H9 (cell line): ENCODE results near the gene ZNF469. TPM values are rescaled to one million over a fixed set of nuclear protein-coding genes. Genes with fewer than 3 reads are reported as not detected.

Source experiments
- DNase-seq: peaks from one replicate; pipeline ENCODE4 v3.0.0-alpha.2; 2017
- H2AFZ ChIP-seq: one replicate; pipeline ENCODE4 v1.6.1; 2013; ENCODE audit warnings: mild to moderate bottlenecking, low read length, control low read depth, moderate library complexity
- H2AK5ac ChIP-seq: 2 replicates; pipeline ENCODE4 v1.6.1; 2013; ENCODE audit warnings: low read length, control low read depth, mixed read lengths; ENCODE audit not compliant: insufficient read length
- H2BK120ac ChIP-seq: one replicate; pipeline ENCODE4 v1.6.1; 2013; ENCODE audit warnings: low read depth, mild to moderate bottlenecking, low read length, control low read depth, inconsistent platforms; ENCODE audit not compliant: poor library complexity, severe bottlenecking
- H2BK12ac ChIP-seq: 2 replicates; pipeline ENCODE4 v1.6.1; 2013; ENCODE audit warnings: low read length, control low read depth, mixed read lengths, low read depth; ENCODE audit not compliant: insufficient read length
- H2BK15ac ChIP-seq: 2 replicates; pipeline ENCODE4 v1.6.1; 2013; ENCODE audit warnings: low read depth, low read length, control low read depth
- H2BK20ac ChIP-seq: one replicate; pipeline ENCODE4 v1.6.1; 2013; ENCODE audit warnings: low read depth, mild to moderate bottlenecking, low read length, control low read depth, inconsistent platforms; ENCODE audit not compliant: poor library complexity, severe bottlenecking
- H2BK5ac ChIP-seq: 2 replicates; pipeline ENCODE4 v1.6.1; 2013; ENCODE audit warnings: low read length, control low read depth, mixed read lengths; ENCODE audit not compliant: insufficient read length
- H3K14ac ChIP-seq: 2 replicates; pipeline ENCODE4 v1.6.1; 2013; ENCODE audit warnings: low read length, control low read depth; ENCODE audit not compliant: insufficient read depth
- H3K18ac ChIP-seq: 2 replicates; pipeline ENCODE4 v1.6.1; 2013; ENCODE audit warnings: low read depth, mild to moderate bottlenecking, mixed read lengths, low read length, control low read depth; ENCODE audit not compliant: insufficient read length
- H3K23ac ChIP-seq: 2 replicates; pipeline ENCODE4 v1.6.1; 2013; ENCODE audit warnings: low read length, control low read depth, mixed read lengths, low read depth; ENCODE audit not compliant: insufficient read length
- H3K23me2 ChIP-seq: 2 replicates; pipeline ENCODE4 v1.6.1; 2013; ENCODE audit warnings: low read depth, mild to moderate bottlenecking, mixed read lengths, low read length, control low read depth; ENCODE audit not compliant: insufficient read length, poor library complexity, severe bottlenecking
- H3K27ac ChIP-seq: 2 replicates; pipeline ENCODE4 v1.5.1; 2013; ENCODE audit warnings: low read length, control low read depth, mixed read lengths, low read depth; ENCODE audit not compliant: insufficient read length
- H3K27me3 ChIP-seq: 2 replicates; pipeline ENCODE4 v1.6.1; 2013; ENCODE audit warnings: low read length, control low read depth, inconsistent platforms; ENCODE audit not compliant: insufficient read depth
- H3K4ac ChIP-seq: 2 replicates; pipeline ENCODE4 v1.6.1; 2013; ENCODE audit warnings: low read depth, mild to moderate bottlenecking, control low read depth, inconsistent platforms, low read length, moderate library complexity
- H3K4me1 ChIP-seq: 2 replicates; pipeline ENCODE4 v1.6.1; 2013; ENCODE audit warnings: low read length, control low read depth, inconsistent platforms; ENCODE audit not compliant: insufficient read depth
- H3K4me2 ChIP-seq: 2 replicates; pipeline ENCODE4 v1.6.1; 2013; ENCODE audit warnings: low read length, control low read depth, mixed read lengths; ENCODE audit not compliant: insufficient read length, insufficient read depth
- H3K56ac ChIP-seq: 2 replicates; pipeline ENCODE4 v1.6.1; 2013; ENCODE audit warnings: low read depth, mild to moderate bottlenecking, mixed read lengths, low read length, control low read depth; ENCODE audit not compliant: insufficient read length
- H3K79me1 ChIP-seq: 2 replicates; pipeline ENCODE4 v1.6.1; 2013; ENCODE audit warnings: low read depth, mild to moderate bottlenecking, moderate library complexity, low read length, control low read depth, inconsistent platforms; ENCODE audit not compliant: insufficient read depth, poor library complexity, severe bottlenecking
- H3K79me2 ChIP-seq: 2 replicates; pipeline ENCODE4 v1.6.1; 2013; ENCODE audit warnings: low read length, control low read depth, inconsistent platforms; ENCODE audit not compliant: insufficient read depth
- H3K9ac ChIP-seq: 2 replicates; pipeline ENCODE4 v1.6.1; 2013; ENCODE audit warnings: low read length, control low read depth, mixed read lengths; ENCODE audit not compliant: insufficient read length; ENCODE audit errors: extremely low read depth
- H3K9me3 ChIP-seq: one replicate; pipeline ENCODE4 v1.6.1; 2013; ENCODE audit warnings: low read depth, low read length, inconsistent platforms; ENCODE audit not compliant: control insufficient read depth
- H3T11ph ChIP-seq: one replicate; pipeline ENCODE4 v1.6.1; 2013; ENCODE audit warnings: mild to moderate bottlenecking, low read length, control low read depth, inconsistent platforms
- H4K20me1 ChIP-seq: one replicate; pipeline ENCODE4 v1.6.1; 2013; ENCODE audit not compliant: control insufficient read depth, insufficient read length, insufficient read depth
- H4K5ac ChIP-seq: 2 replicates; pipeline ENCODE4 v1.6.1; 2013; ENCODE audit warnings: low read depth, mild to moderate bottlenecking, mixed read lengths, low read length, control low read depth; ENCODE audit not compliant: insufficient read length
- H4K8ac ChIP-seq: replicated peaks from 2 replicates; pipeline ENCODE4 v1.6.1; 2013; ENCODE audit warnings: low read length, control low read depth, mixed read lengths, low read depth; ENCODE audit not compliant: insufficient read length
- H4K91ac ChIP-seq: 2 replicates; pipeline ENCODE4 v1.6.1; 2013; ENCODE audit warnings: low read depth, mild to moderate bottlenecking, moderate library complexity, mixed read lengths, low read length, control low read depth; ENCODE audit not compliant: insufficient read length
- H3K27ac Mint-ChIP-seq, 3 experiments: 2 replicates in 2 of 3; 3 replicates in 1 of 3; pipeline ENCODE4 v1.8.0; 2020 to 2021; ENCODE audit warnings: mixed read lengths in 3 of 3, mild to moderate bottlenecking in 1 of 3, moderate library complexity in 1 of 3
- H3K27me3 Mint-ChIP-seq: 2 replicates; pipeline ENCODE4 v1.8.0; 2021; ENCODE audit warnings: low read depth, mild to moderate bottlenecking, moderate library complexity, mixed read lengths
- H3K36me3 Mint-ChIP-seq, 3 experiments: 2 replicates in 2 of 3; 3 replicates in 1 of 3; pipeline ENCODE4 v1.8.0; 2020 to 2021; ENCODE audit warnings: low read depth in 3 of 3, mixed read lengths in 3 of 3; ENCODE audit not compliant: insufficient read depth in 1 of 3
- H3K4me1 Mint-ChIP-seq, 2 experiments: 2 replicates each; pipeline ENCODE4 v1.8.0; 2020; ENCODE audit warnings: mixed read lengths in 2 of 2
- H3K4me3 Mint-ChIP-seq, 2 experiments: 2 replicates in 1 of 2; 3 replicates in 1 of 2; pipeline ENCODE4 v1.8.0; 2020 to 2021; ENCODE audit warnings: mild to moderate bottlenecking in 2 of 2, mixed read lengths in 2 of 2, moderate library complexity in 1 of 2
- H3K9me3 Mint-ChIP-seq, 2 experiments: 2 replicates in 1 of 2; 3 replicates in 1 of 2; pipeline ENCODE4 v1.8.0; 2020; ENCODE audit warnings: mild to moderate bottlenecking in 2 of 2, mixed read lengths in 2 of 2, moderate library complexity in 1 of 2
- CTCF ChIP-seq: fragments of 200-600 bp; sonication (generic); conservative IDR thresholded peaks from 3 replicates; pipeline ENCODE4 v1.8.0; 2021; ENCODE audit warnings: antibody characterized with exemption, mild to moderate bottlenecking
- WGBS: extraction: QIAGEN DNeasy Blood & Tissue Kit; methylation state at CpG from one replicate; pipeline ENCODE4 v1.1.7; 2013; ENCODE audit warnings: missing lambda C conversion rate, low lambda C conversion rate, mixed read lengths; ENCODE audit not compliant: insufficient read length; ENCODE audit errors: extremely low coverage; 5-methylcytosine and 5-hydroxymethylcytosine counted together
- total RNA-seq: library from RNA; stranded (reverse); gene quantifications from 2 replicates; pipeline ENCODE4 v1.2.1, GENCODE V29; 2021

ZNF469 gene
- total RNA-seq, 1 experiment from 2014 or later: 4.4 TPM

GRCh38 chr16:88343271-88343791, 39.4 kb upstream of the ZNF469 start:
- Histone ChIP-seq H4K8ac (no peak overlapping the region), H3K4me1 (no peaks in the 10 kb centered on the region), H2AK5ac (no peak overlapping the region), H3K4ac (no peak overlapping the region), H2AFZ (no peak overlapping the region), H3K14ac (no peak overlapping the region), H2BK15ac (no peak overlapping the region), H4K5ac (no peak overlapping the region), H3K27ac (no peak overlapping the region), H2BK20ac (no peak overlapping the region), H2BK120ac (no peak overlapping the region), H3T11ph (no peak overlapping the region), H3K79me2 (no peaks in the 10 kb centered on the region), H3K9ac (no peak overlapping the region), H2BK5ac (no peak overlapping the region), H3K23ac (no peak overlapping the region), H3K56ac (no peak overlapping the region), H3K9me3 (no peaks in the 10 kb centered on the region), H3K27me3 (no peaks in the 10 kb centered on the region), H4K20me1 (no peaks in the 10 kb centered on the region), H4K91ac (no peak overlapping the region), H2BK12ac (no peak overlapping the region), H3K23me2 (no peaks in the 10 kb centered on the region), H3K4me2 (no peak overlapping the region), H3K18ac (no peak overlapping the region), H3K79me1 (no peaks in the 10 kb centered on the region)
- Mint-ChIP-seq H3K4me3 (no peak overlapping the region), H3K4me1 (peaks cover 0 to 3% of the 10 kb centered on the region in 2 experiments; a peak in 1 of 4 replicates), H3K27me3 (peaks cover 6% of the 10 kb centered on the region), H3K27ac (no peak overlapping the region), H3K36me3 (peaks cover 0 to 7% (median 0%) of the 10 kb centered on the region in 3 experiments; a peak in 2 of 7 replicates), H3K9me3 (peaks cover 10 to 11% of the 10 kb centered on the region in 2 experiments; a peak in 4 of 5 replicates)
- TF ChIP-seq CTCF: no peak
- no CpG with 5 or more reads among the region's 8 CpGs for WGBS
- DNase-seq: no peak
